Measurements from ENCODE around the gene RAP1GAP2.
"Not testable (repeated sequence)": the region's sequence is repeated elsewhere in the genome, so short reads cannot be mapped to it uniquely, and the experiment has no call there.

The RAP1GAP2 gene

GRCh38 chr17:3009411-3009920 lies 213.2 kb downstream of the RAP1GAP2 start:
- DNase-seq (ENCODE audit: insufficient read length, low spot score): no peak
- FAIRE-seq: no peak

- DNase-seq (ENCODE audit: insufficient read length, low spot score) (no peak), FAIRE-seq (no peak)
These were observed 215.7 kb downstream of the RAP1GAP2 start for GRCh38 chr17:3011891-3012290.

- DNase-seq (ENCODE audit: insufficient read length, low spot score): peak; percentile 74
- FAIRE-seq: peak; percentile 84
These were observed 216.8 kb downstream of the RAP1GAP2 start for GRCh38 chr17:3012926-3013581.

GRCh38 chr17:3015890-3016289 lies 219.7 kb downstream of the RAP1GAP2 start:
- FAIRE-seq (no peak), DNase-seq (ENCODE audit: insufficient read length, low spot score) (no peak)

- FAIRE-seq (no peak), DNase-seq (ENCODE audit: insufficient read length, low spot score) (no peak)
These were observed 221.7 kb downstream of the RAP1GAP2 start for GRCh38 chr17:3017936-3018335.

GRCh38 chr17:3019761-3020160 lies 223.5 kb downstream of the RAP1GAP2 start:
- no peak for FAIRE-seq
- DNase-seq (ENCODE audit: insufficient read length, low spot score): no peak

GRCh38 chr17:3020381-3020780 lies 224.1 kb downstream of the RAP1GAP2 start:
- no peak for DNase-seq (ENCODE audit: insufficient read length, low spot score)
- FAIRE-seq: no peak

- DNase-seq (ENCODE audit: insufficient read length, low spot score) (no peak), FAIRE-seq (no peak)
These were observed 226.0 kb downstream of the RAP1GAP2 start for GRCh38 chr17:3022197-3022596.

- DNase-seq (ENCODE audit: insufficient read length, low spot score): no peak
- no peak for FAIRE-seq
These were observed 228.1 kb downstream of the RAP1GAP2 start for GRCh38 chr17:3024346-3024745.

- FAIRE-seq: no peak
- DNase-seq (ENCODE audit: insufficient read length, low spot score): no peak
These were observed 229.3 kb downstream of the RAP1GAP2 start for GRCh38 chr17:3025421-3026124.

GRCh38 chr17:3026125-3026855 lies 230.1 kb downstream of the RAP1GAP2 start:
- FAIRE-seq (no peak), DNase-seq (ENCODE audit: insufficient read length, low spot score) (no peak)

- FAIRE-seq (no peak), DNase-seq (ENCODE audit: insufficient read length, low spot score) (no peak)
These were observed 230.9 kb downstream of the RAP1GAP2 start for GRCh38 chr17:3026856-3027751.

GRCh38 chr17:3027786-3028532 lies 231.7 kb downstream of the RAP1GAP2 start:
- no peak for FAIRE-seq
- DNase-seq (ENCODE audit: insufficient read length, low spot score): no peak

- no peak for DNase-seq (ENCODE audit: insufficient read length, low spot score)
- no peak for FAIRE-seq
These were observed 233.1 kb downstream of the RAP1GAP2 start for GRCh38 chr17:3029213-3029913.

GRCh38 chr17:3030096-3030495 lies 233.9 kb downstream of the RAP1GAP2 start:
- FAIRE-seq: no peak
- no peak for DNase-seq (ENCODE audit: insufficient read length, low spot score)

- not testable (repeated sequence) for DNase-seq (ENCODE audit: insufficient read length, low spot score); FAIRE-seq
These were observed 234.7 kb downstream of the RAP1GAP2 start for GRCh38 chr17:3030852-3031470.

GRCh38 chr17:3032258-3033247 lies 236.3 kb downstream of the RAP1GAP2 start:
- DNase-seq (ENCODE audit: insufficient read length, low spot score): no peak
- FAIRE-seq: no peak

GRCh38 chr17:3033248-3033640 lies 237.0 kb downstream of the RAP1GAP2 start:
- no peak for DNase-seq (ENCODE audit: insufficient read length, low spot score)
- no peak for FAIRE-seq

Measured in GM19239 (cell line).